Upper lobe of left lung (tissue), 6 donors: Measurements from ENCODE around the gene TNRC6C. TPM values are rescaled to one million over a fixed set of nuclear protein-coding genes. Genes with fewer than 3 reads are reported as not detected.

Source experiments
- ATAC-seq, 2 donors: fragments of 200-7000 bp; cut with Tn5 transposase; one replicate each; pipeline ENCODE4 v1.9.1; 2022; ENCODE audit warnings: mild to moderate bottlenecking in 2 of 2, moderate library complexity in 2 of 2; ENCODE audit not compliant: low FRiP score in 2 of 2
- DNase-seq, 2 donors: peaks; one replicate each; pipeline ENCODE4 v3.0.0-alpha.2; 2019 to 2020
- H3K27ac ChIP-seq, 4 donors: fragments of 200-600 bp; sonication (generic); one replicate each; pipeline ENCODE4 v1.5.1; 2016 to 2019
- H3K27me3 ChIP-seq, 4 donors: fragments of 200-600 bp; sonication (generic); one replicate each; pipeline ENCODE4 v1.5.1; 2017 to 2019
- H3K36me3 ChIP-seq, 4 donors: fragments of 200-600 bp; sonication (generic); one replicate each; pipeline ENCODE4 v1.5.1; 2016 to 2019
- H3K4me1 ChIP-seq, 4 donors: fragments of 200-600 bp; sonication (generic); one replicate each; pipeline ENCODE4 v1.5.1; 2018 to 2019
- H3K4me3 ChIP-seq, 4 donors: fragments of 200-600 bp; sonication (generic); one replicate each; pipeline ENCODE4 v1.5.1; 2017 to 2019; ENCODE audit warnings: mild to moderate bottlenecking in 2 of 4, moderate library complexity in 1 of 4
- H3K9me3 ChIP-seq, 4 donors: fragments of 200-600 bp; sonication (generic); one replicate each; pipeline ENCODE4 v1.5.1; 2018 to 2019
- CTCF ChIP-seq, 6 experiments: fragments of 450-650 bp in 4 of 6; fragments of 200-600 bp in 2 of 6; sonication (generic) in 2 of 6; IDR thresholded peaks; one replicate each; pipeline ENCODE4 v1.5.1; 2016 to 2019; ENCODE audit warnings: antibody characterized with exemption in 6 of 6
- EP300 ChIP-seq, 4 donors: sonication (generic); formaldehyde crosslinking; IDR thresholded peaks; one replicate each; pipeline ENCODE4 v1.5.1; 2017; ENCODE audit warnings: antibody characterized with exemption in 4 of 4, control low read depth in 2 of 4
- POLR2A ChIP-seq, 4 donors: fragments of 450-650 bp; IDR thresholded peaks; one replicate each; pipeline ENCODE4 v1.5.1; 2016 to 2017; ENCODE audit warnings: antibody characterized with exemption in 4 of 4, mild to moderate bottlenecking in 2 of 4
- POLR2AphosphoS5 ChIP-seq, 2 donors: sonication (generic); formaldehyde crosslinking; IDR thresholded peaks; one replicate each; pipeline ENCODE4 v1.5.1; 2017; ENCODE audit warnings: antibody characterized with exemption in 2 of 2
- WGBS, 2 donors: methylation state at CpG; one replicate each; pipeline ENCODE4 v1.1.5; 2017 to 2018; 5-methylcytosine and 5-hydroxymethylcytosine counted together
- total RNA-seq, 6 donors: library from RNA; depleted of rRNA in 4 of 6; stranded (reverse); fragments of >200 nt in 4 of 6; gene quantifications; one replicate each; pipeline versions ENCODE4 v1.1.0 to v1.2.1, GENCODE V29; 2016 to 2021
- donor health status: DM: no; HTN: no; CAD: no; lungs with moderate emphysema.
- donor health status: DM: no; HTN: yes; CAD: no; lungs with severe emphysema.

The TNRC6C gene
- total RNA-seq, 6 donors from 2014 or later = 8.7 to 38.8 (median 14.7) TPM

- 92 to 94% methylated on average over 5 of the region's 5 CpGs for WGBS, 2 donors
- no peak overlapping the region for H3K27ac ChIP-seq
- TF ChIP-seq POLR2A (IDR thresholded peaks at IDR 0.05) (no peak), POLR2AphosphoS5 (IDR thresholded peaks at IDR 0.05) (no peak), CTCF (IDR thresholded peaks at IDR 0.05) (no peak), EP300 (IDR thresholded peaks at IDR 0.05) (no peak)
- DNase-seq (no peak), ATAC-seq (no peak)
- no peaks in the 10 kb centered on the region for H3K36me3 ChIP-seq
- H3K9me3 ChIP-seq = no peaks in the 10 kb centered on the region
- no peaks in the 10 kb centered on the region for H3K27me3 ChIP-seq
- peaks cover 0 to 15% (median 5%) of the 10 kb centered on the region in 4 donors for H3K4me1 ChIP-seq
- no peak overlapping the region for H3K4me3 ChIP-seq
These were observed 64.5 kb downstream of the TNRC6C start for GRCh38 chr17:78023042-78023441.

- Histone ChIP-seq H3K9me3 (no peaks in the 10 kb centered on the region), H3K36me3 (no peaks in the 10 kb centered on the region), H3K27me3 (no peaks in the 10 kb centered on the region), H3K27ac (no peak overlapping the region), H3K4me1 (peaks cover 0 to 7% (median 0%) of the 10 kb centered on the region in 4 donors), H3K4me3 (no peak overlapping the region)
- DNase-seq (no peak), ATAC-seq (no peak)
- WGBS, 2 donors = 63 to 86% methylated on average over 2 of the region's 2 CpGs
- TF ChIP-seq CTCF (IDR thresholded peaks at IDR 0.05) (no peak), POLR2AphosphoS5 (IDR thresholded peaks at IDR 0.05) (no peak)
These were observed 67.9 kb downstream of the TNRC6C start for GRCh38 chr17:78026381-78026780.

- H3K4me1 ChIP-seq = peaks cover 0 to 7% (median 0%) of the 10 kb centered on the region in 4 donors
- H3K27me3 ChIP-seq = no peaks in the 10 kb centered on the region
- TF ChIP-seq EP300 (IDR thresholded peaks at IDR 0.05) (no peak), POLR2A (IDR thresholded peaks at IDR 0.05) (no peak), POLR2AphosphoS5 (IDR thresholded peaks at IDR 0.05) (no peak), CTCF (IDR thresholded peaks at IDR 0.05) (no peak)
- DNase-seq (no peak), ATAC-seq (no peak)
- H3K9me3 ChIP-seq = no peaks in the 10 kb centered on the region
- H3K4me3 ChIP-seq = no peak overlapping the region
- no peak overlapping the region for H3K27ac ChIP-seq
- H3K36me3 ChIP-seq = peaks cover 0 to 7% (median 0%) of the 10 kb centered on the region in 4 donors
- 59 to 78% methylated on average over 2 of the region's 2 CpGs for WGBS, 2 donors
These were observed 68.6 kb downstream of the TNRC6C start for GRCh38 chr17:78027121-78027520.

GRCh38 chr17:78029697-78030096 is 71.2 kb downstream of the TNRC6C start:
- H3K9me3 ChIP-seq = no peaks in the 10 kb centered on the region
- H3K4me1 ChIP-seq = peaks cover 0 to 7% (median 0%) of the 10 kb centered on the region in 4 donors
- ATAC-seq (no peak), DNase-seq (no peak)
- peaks cover 0 to 8% (median 0%) of the 10 kb centered on the region in 4 donors for H3K36me3 ChIP-seq
- no peak for TF ChIP-seq EP300 (IDR thresholded peaks at IDR 0.05)
- TF ChIP-seq CTCF (IDR thresholded peaks at IDR 0.05) = no peak
- H3K27me3 ChIP-seq = no peaks in the 10 kb centered on the region
- no peak overlapping the region for H3K4me3 ChIP-seq
- WGBS, 2 donors = 77 to 80% methylated on average over 1 of the region's 1 CpG
- H3K27ac ChIP-seq = no peak overlapping the region

DNA sequence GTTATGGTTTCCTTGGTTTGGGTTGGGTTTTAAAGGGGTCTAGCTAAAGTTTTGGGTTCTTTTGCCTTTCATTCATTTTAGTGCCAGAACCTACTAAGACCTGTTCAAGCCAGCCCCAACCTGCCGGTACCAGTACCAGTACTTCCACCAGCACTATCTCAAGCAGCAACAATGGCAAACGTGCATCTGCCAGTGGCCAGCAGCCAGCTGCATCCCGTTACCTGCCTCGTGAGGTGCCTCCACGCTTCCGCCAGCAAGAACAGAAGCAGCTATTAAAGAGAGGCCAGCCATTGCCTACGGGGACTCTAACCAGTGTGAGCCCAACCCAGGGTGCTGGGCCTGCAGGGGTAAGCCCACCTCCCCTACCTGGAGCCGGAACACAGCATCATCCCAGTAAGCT is 72.9 kb downstream of the TNRC6C start:
- Histone ChIP-seq H3K4me1 (peaks cover 0 to 5% (median 0%) of the 10 kb centered on the region in 4 donors), H3K27me3 (no peaks in the 10 kb centered on the region), H3K36me3 (peaks cover 0 to 16% (median 2%) of the 10 kb centered on the region in 4 donors), H3K27ac (no peak overlapping the region), H3K4me3 (no peak overlapping the region), H3K9me3 (no peaks in the 10 kb centered on the region)
- 93 to 97% methylated on average over 6 to 8 of the region's 8 CpGs for WGBS, 2 donors
- ATAC-seq (no peak), DNase-seq (peak in 1 of 2 donors; percentile 23)
- TF ChIP-seq EP300 (IDR thresholded peaks at IDR 0.05) (no peak), POLR2AphosphoS5 (IDR thresholded peaks at IDR 0.05) (no peak), POLR2A (IDR thresholded peaks at IDR 0.05) (no peak), CTCF (IDR thresholded peaks at IDR 0.05) (no peak)
